NCI-H345 treated with DMSO at 0.1 percent for 48 hours (cell line): ENCODE measurements around the gene SLC4A11.

Experiments
- DNase-seq: peaks from one replicate; lab custom pipeline; 2025; ENCODE audit not compliant: unreplicated experiment; lab: John Stamatoyannopoulos, UW

Gene SLC4A11

GRCh38 chr20:3247638-3248037, 8.6 kb upstream of the SLC4A11 start:
- no peak for DNase-seq

- no peak for DNase-seq
These were observed 7.7 kb upstream of the SLC4A11 start for GRCh38 chr20:3246682-3247081.

GRCh38 chr20:3245711-3246110, 6.7 kb upstream of the SLC4A11 start:
- DNase-seq = no peak

- DNase-seq = no peak
These were observed 6.2 kb upstream of the SLC4A11 start for GRCh38 chr20:3245156-3245555.

- no peak for DNase-seq
These were observed 5.6 kb upstream of the SLC4A11 start for GRCh38 chr20:3244613-3245012.

GRCh38 chr20:3243718-3244358, 4.8 kb upstream of the SLC4A11 start:
- DNase-seq = no peak

GRCh38 chr20:3242172-3242692, 3.2 kb upstream of the SLC4A11 start:
- no peak for DNase-seq

GRCh38 chr20:3240776-3241363, 1.9 kb upstream of the SLC4A11 start:
- no peak for DNase-seq

GRCh38 chr20:3239867-3240775, 1.1 kb upstream of the SLC4A11 start:
- no peak for DNase-seq

- no peak for DNase-seq
These were observed 369 bp downstream of the SLC4A11 start for GRCh38 chr20:3238616-3239025.

GRCh38 chr20:3237958-3238615, 903 bp downstream of the SLC4A11 start:
- DNase-seq = no peak

GRCh38 chr20:3237011-3237957, 1.7 kb downstream of the SLC4A11 start:
- no peak for DNase-seq

GRCh38 chr20:3235666-3236324, 3.2 kb downstream of the SLC4A11 start:
- no peak for DNase-seq

GRCh38 chr20:3233991-3234498, 4.9 kb downstream of the SLC4A11 start:
- DNase-seq = no peak

- DNase-seq = no peak
These were observed 5.6 kb downstream of the SLC4A11 start for GRCh38 chr20:3233131-3233990.

- no peak for DNase-seq
These were observed 7.0 kb downstream of the SLC4A11 start for GRCh38 chr20:3231889-3232588.

GRCh38 chr20:3231116-3231515, 7.9 kb downstream of the SLC4A11 start:
- DNase-seq = no peak

GRCh38 chr20:3229798-3230197, 9.2 kb downstream of the SLC4A11 start:
- DNase-seq = no peak
